Measurements from ENCODE around the gene ZNF672. TPM values are rescaled to one million over a fixed set of nuclear protein-coding genes. Genes with fewer than 3 reads are reported as not detected.
"Not testable (repeated sequence)": the region's sequence is repeated elsewhere in the genome, so short reads cannot be mapped to it uniquely, and the experiment has no call there.

The ZNF672 gene
- total and polyA plus RNA-seq, 2 experiments from 2014 or later: 10.5 to 13.8 TPM

DNA sequence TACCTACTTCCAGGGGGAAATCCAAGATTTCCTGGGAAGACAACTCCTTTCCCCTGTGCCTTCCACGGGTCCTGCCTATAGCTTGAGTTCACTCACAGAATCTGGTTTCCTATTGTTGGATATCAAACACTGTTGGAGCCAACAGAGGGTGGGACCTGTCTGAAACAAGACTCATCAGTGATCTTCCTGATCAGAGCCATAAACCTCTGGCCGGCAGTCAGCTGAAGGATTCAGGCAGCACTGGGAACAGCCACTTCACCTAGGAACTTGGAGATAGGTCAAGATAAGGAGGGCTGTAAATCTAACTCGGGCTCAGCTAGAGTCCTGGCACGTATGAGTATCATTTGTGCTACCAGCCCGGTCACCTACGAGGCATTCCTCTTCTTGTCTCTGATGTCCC, 35.6 kb upstream of the ZNF672 start:
- no peak overlapping the region for H3K9ac ChIP-seq
- H3F3A ChIP-seq (ENCODE audit: insufficient read depth): peaks cover 5% of the 10 kb centered on the region
- no peak for TF ChIP-seq EZH2 (IDR thresholded peaks at IDR 0.05; ENCODE audit: insufficient read depth, poor library complexity, severe bottlenecking)
- TF ChIP-seq EZH2phosphoT487 (IDR thresholded peaks at IDR 0.05; ENCODE audit: insufficient read depth, low read depth): no peak
- H3K36me3 ChIP-seq (ENCODE audit: low read depth): no peaks in the 10 kb centered on the region
- H2AFZ ChIP-seq: no peak overlapping the region
- no peaks in the 10 kb centered on the region for H3K4me1 ChIP-seq (ENCODE audit: insufficient read depth)
- 0 out of 2 replicates have a peak, but pooled peaks cover 3% of the 10 kb centered on the region for H3K27me3 ChIP-seq (replicated peaks; ENCODE audit: insufficient read depth)
- no peaks in the 10 kb centered on the region for H3K79me2 ChIP-seq (ENCODE audit: insufficient read depth)
- H3K9me3 ChIP-seq (ENCODE audit: low read depth): no peaks in the 10 kb centered on the region
- H3K4me3 ChIP-seq: no peak overlapping the region
- no peaks in the 10 kb centered on the region for H4K20me1 ChIP-seq (ENCODE audit: insufficient read depth)
- in situ Hi-C loops (cut with MboI): no loop called here
- no peak for DNase-seq
- 69 to 70% methylated on average over 6 of the region's 6 CpGs for WGBS, 2 experiments (ENCODE audit: low coverage in 1 of 2, low lambda C conversion rate in 2 of 2, missing lambda C conversion rate in 2 of 2)
- no peaks in the 10 kb centered on the region for H3K9me2 ChIP-seq (ENCODE audit: insufficient read depth)
- H3K4me2 ChIP-seq (ENCODE audit: unreplicated experiment): no peak overlapping the region
- H3K27ac ChIP-seq: no peak overlapping the region

GRCh38 chr1:248803501-248803900, 34.5 kb upstream of the ZNF672 start:
- not testable (repeated sequence) for H3K79me2 ChIP-seq (ENCODE audit: insufficient read depth); DNase-seq

GRCh38 chr1:248804771-248805681, 33.0 kb upstream of the ZNF672 start:
- Histone ChIP-seq H3K36me3 (ENCODE audit: low read depth) (no peaks in the 10 kb centered on the region), H3K4me2 (ENCODE audit: unreplicated experiment) (no peak overlapping the region), H2AFZ (no peak overlapping the region), H3K27ac (no peak overlapping the region), H3K4me3 (no peak overlapping the region), H4K20me1 (ENCODE audit: insufficient read depth) (no peaks in the 10 kb centered on the region), H3K79me2 (ENCODE audit: insufficient read depth) (no peaks in the 10 kb centered on the region), H3F3A (ENCODE audit: insufficient read depth) (peaks cover 13% of the 10 kb centered on the region), H3K4me1 (ENCODE audit: insufficient read depth) (no peaks in the 10 kb centered on the region), H3K9me3 (ENCODE audit: low read depth) (no peaks in the 10 kb centered on the region), H3K9ac (no peak overlapping the region), H3K27me3 (replicated peaks; ENCODE audit: insufficient read depth) (0 out of 2 replicates have a peak, but pooled peaks cover 3% of the 10 kb centered on the region), H3K9me2 (ENCODE audit: insufficient read depth) (no peaks in the 10 kb centered on the region)
- WGBS, 2 experiments (ENCODE audit: low coverage in 1 of 2, low lambda C conversion rate in 2 of 2, missing lambda C conversion rate in 2 of 2): 90 to 91% methylated on average over 10 of the region's 10 CpGs
- in situ Hi-C loops (cut with MboI): no loop called here
- TF ChIP-seq EZH2 (IDR thresholded peaks at IDR 0.05; ENCODE audit: insufficient read depth, poor library complexity, severe bottlenecking) (no peak), EZH2phosphoT487 (IDR thresholded peaks at IDR 0.05; ENCODE audit: insufficient read depth, low read depth) (no peak)
- DNase-seq: no peak

More at GRCh38 chr1:248803501-248803900, 34.5 kb upstream of the ZNF672 start:
- H3K27me3 ChIP-seq (replicated peaks; ENCODE audit: insufficient read depth); in situ Hi-C loops (cut with MboI); H2AFZ ChIP-seq; H3K4me3 ChIP-seq; H3K4me2 ChIP-seq (ENCODE audit: unreplicated experiment); H3K9me3 ChIP-seq (ENCODE audit: low read depth); H4K20me1 ChIP-seq (ENCODE audit: insufficient read depth); H3K4me1 ChIP-seq (ENCODE audit: insufficient read depth); H3K27ac ChIP-seq; H3K36me3 ChIP-seq (ENCODE audit: low read depth); H3K9ac ChIP-seq; H3K9me2 ChIP-seq (ENCODE audit: insufficient read depth): not testable (repeated sequence)
- 84 to 91% methylated on average over 10 to 15 of the region's 15 CpGs for WGBS, 2 experiments (ENCODE audit: low coverage in 1 of 2, low lambda C conversion rate in 2 of 2, missing lambda C conversion rate in 2 of 2)
- H3F3A ChIP-seq (ENCODE audit: insufficient read depth): peaks cover 11% of the 10 kb centered on the region

DNA sequence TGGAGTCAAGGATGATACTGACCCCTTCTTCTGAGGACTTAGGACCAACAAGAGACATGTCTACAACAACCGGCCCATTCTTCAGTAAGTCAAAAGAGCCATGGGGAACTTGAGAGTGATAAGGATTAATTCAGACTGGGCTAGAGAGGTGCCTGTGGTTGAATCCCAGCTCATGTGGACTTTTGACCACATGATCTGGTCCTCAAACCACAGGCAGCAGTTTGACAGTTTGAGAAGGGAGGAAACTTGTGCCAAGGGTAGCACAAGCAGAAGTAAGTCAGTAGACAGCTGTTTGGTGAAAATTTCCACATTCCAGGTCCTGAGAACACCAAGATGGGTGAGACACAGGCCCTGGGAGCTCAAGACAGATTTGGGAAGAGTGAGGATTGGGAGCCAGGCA, 32.1 kb upstream of the ZNF672 start:
- peaks cover 2% of the 10 kb centered on the region; the same call in 1 of the 2 replicates for H3K36me3 ChIP-seq (ENCODE audit: low read depth)
- in situ Hi-C loops (cut with MboI): no loop called here
- no peaks in the 10 kb centered on the region for H4K20me1 ChIP-seq (ENCODE audit: insufficient read depth)
- 0 out of 2 replicates have a peak, but pooled peaks cover 3% of the 10 kb centered on the region for H3K27me3 ChIP-seq (replicated peaks; ENCODE audit: insufficient read depth)
- no peak for DNase-seq
- TF ChIP-seq EZH2phosphoT487 (IDR thresholded peaks at IDR 0.05; ENCODE audit: insufficient read depth, low read depth) (no peak), EZH2 (IDR thresholded peaks at IDR 0.05; ENCODE audit: insufficient read depth, poor library complexity, severe bottlenecking) (no peak)
- no peaks in the 10 kb centered on the region for H3K9me2 ChIP-seq (ENCODE audit: insufficient read depth)
- H2AFZ ChIP-seq: no peak overlapping the region
- H3K4me1 ChIP-seq (ENCODE audit: insufficient read depth): peaks cover 3% of the 10 kb centered on the region; the same call in 1 of the 2 replicates
- 86 to 96% methylated on average over 1 of the region's 1 CpG for WGBS, 2 experiments (ENCODE audit: low coverage in 1 of 2, low lambda C conversion rate in 2 of 2, missing lambda C conversion rate in 2 of 2)
- peaks cover 13% of the 10 kb centered on the region for H3F3A ChIP-seq (ENCODE audit: insufficient read depth)
- H3K79me2 ChIP-seq (ENCODE audit: insufficient read depth): no peaks in the 10 kb centered on the region
- no peak overlapping the region for H3K27ac ChIP-seq
- no peak overlapping the region for H3K4me3 ChIP-seq
- no peaks in the 10 kb centered on the region for H3K9me3 ChIP-seq (ENCODE audit: low read depth)
- no peak overlapping the region for H3K9ac ChIP-seq
- H3K4me2 ChIP-seq (ENCODE audit: unreplicated experiment): no peak overlapping the region

Measured in GM23248 (cell line).